NOMO-1 (cell line): ENCODE data around the gene PDRG1.

Experiments used
- DNase-seq, 2 experiments: peaks; one replicate each; lab custom pipeline; 2025; ENCODE audit not compliant: unreplicated experiment in 2 of 2; lab: John Stamatoyannopoulos, UW

PDRG1 gene

GRCh38 chr20:31909253-31910070, 42.4 kb downstream of the PDRG1 start:
- DNase-seq = no peak

- DNase-seq = no peak
These were observed 43.4 kb downstream of the PDRG1 start for GRCh38 chr20:31908424-31908823.

GRCh38 chr20:31908016-31908415, 43.8 kb downstream of the PDRG1 start:
- DNase-seq = no peak

GRCh38 chr20:31907046-31907445, 44.8 kb downstream of the PDRG1 start:
- no peak for DNase-seq

GRCh38 chr20:31906001-31906400, 45.8 kb downstream of the PDRG1 start:
- no peak for DNase-seq

GRCh38 chr20:31903627-31904386, 48.0 kb downstream of the PDRG1 start:
- DNase-seq = peak; percentile 47 to 86

- DNase-seq = no peak
These were observed 50.2 kb downstream of the PDRG1 start for GRCh38 chr20:31901615-31902014.

GRCh38 chr20:31897541-31897940, 54.3 kb downstream of the PDRG1 start:
- no peak for DNase-seq

- no peak for DNase-seq
These were observed 55.8 kb downstream of the PDRG1 start for GRCh38 chr20:31896049-31896448.

- DNase-seq = peak; percentile 89 to 91
These were observed 56.7 kb downstream of the PDRG1 start for GRCh38 chr20:31894980-31895675.
